H9 (cell line): ENCODE measurements around the gene PLD2. TPM values are rescaled to one million over a fixed set of nuclear protein-coding genes. Genes with fewer than 3 reads are reported as not detected.
A peak's percentile ranks its signal among the peaks of the same experiment; 100 is the strongest.

Source experiments
- DNase-seq: peaks from one replicate; pipeline ENCODE4 v3.0.0-alpha.2; 2017
- H2AFZ ChIP-seq: one replicate; pipeline ENCODE4 v1.6.1; 2013; ENCODE audit warnings: mild to moderate bottlenecking, low read length, control low read depth, moderate library complexity
- H2AK5ac ChIP-seq: 2 replicates; pipeline ENCODE4 v1.6.1; 2013; ENCODE audit warnings: low read length, control low read depth, mixed read lengths; ENCODE audit not compliant: insufficient read length
- H2BK120ac ChIP-seq: one replicate; pipeline ENCODE4 v1.6.1; 2013; ENCODE audit warnings: low read depth, mild to moderate bottlenecking, low read length, control low read depth, inconsistent platforms; ENCODE audit not compliant: poor library complexity, severe bottlenecking
- H2BK12ac ChIP-seq: 2 replicates; pipeline ENCODE4 v1.6.1; 2013; ENCODE audit warnings: low read length, control low read depth, mixed read lengths, low read depth; ENCODE audit not compliant: insufficient read length
- H2BK15ac ChIP-seq: 2 replicates; pipeline ENCODE4 v1.6.1; 2013; ENCODE audit warnings: low read depth, low read length, control low read depth
- H2BK20ac ChIP-seq: one replicate; pipeline ENCODE4 v1.6.1; 2013; ENCODE audit warnings: low read depth, mild to moderate bottlenecking, low read length, control low read depth, inconsistent platforms; ENCODE audit not compliant: poor library complexity, severe bottlenecking
- H2BK5ac ChIP-seq: 2 replicates; pipeline ENCODE4 v1.6.1; 2013; ENCODE audit warnings: low read length, control low read depth, mixed read lengths; ENCODE audit not compliant: insufficient read length
- H3K14ac ChIP-seq: 2 replicates; pipeline ENCODE4 v1.6.1; 2013; ENCODE audit warnings: low read length, control low read depth; ENCODE audit not compliant: insufficient read depth
- H3K18ac ChIP-seq: 2 replicates; pipeline ENCODE4 v1.6.1; 2013; ENCODE audit warnings: low read depth, mild to moderate bottlenecking, mixed read lengths, low read length, control low read depth; ENCODE audit not compliant: insufficient read length
- H3K23ac ChIP-seq: 2 replicates; pipeline ENCODE4 v1.6.1; 2013; ENCODE audit warnings: low read length, control low read depth, mixed read lengths, low read depth; ENCODE audit not compliant: insufficient read length
- H3K23me2 ChIP-seq: 2 replicates; pipeline ENCODE4 v1.6.1; 2013; ENCODE audit warnings: low read depth, mild to moderate bottlenecking, mixed read lengths, low read length, control low read depth; ENCODE audit not compliant: insufficient read length, poor library complexity, severe bottlenecking
- H3K27ac ChIP-seq: 2 replicates; pipeline ENCODE4 v1.5.1; 2013; ENCODE audit warnings: low read length, control low read depth, mixed read lengths, low read depth; ENCODE audit not compliant: insufficient read length
- H3K27me3 ChIP-seq: 2 replicates; pipeline ENCODE4 v1.6.1; 2013; ENCODE audit warnings: low read length, control low read depth, inconsistent platforms; ENCODE audit not compliant: insufficient read depth
- H3K4ac ChIP-seq: 2 replicates; pipeline ENCODE4 v1.6.1; 2013; ENCODE audit warnings: low read depth, mild to moderate bottlenecking, control low read depth, inconsistent platforms, low read length, moderate library complexity
- H3K4me1 ChIP-seq: 2 replicates; pipeline ENCODE4 v1.6.1; 2013; ENCODE audit warnings: low read length, control low read depth, inconsistent platforms; ENCODE audit not compliant: insufficient read depth
- H3K4me2 ChIP-seq: 2 replicates; pipeline ENCODE4 v1.6.1; 2013; ENCODE audit warnings: low read length, control low read depth, mixed read lengths; ENCODE audit not compliant: insufficient read length, insufficient read depth
- H3K56ac ChIP-seq: 2 replicates; pipeline ENCODE4 v1.6.1; 2013; ENCODE audit warnings: low read depth, mild to moderate bottlenecking, mixed read lengths, low read length, control low read depth; ENCODE audit not compliant: insufficient read length
- H3K79me1 ChIP-seq: 2 replicates; pipeline ENCODE4 v1.6.1; 2013; ENCODE audit warnings: low read depth, mild to moderate bottlenecking, moderate library complexity, low read length, control low read depth, inconsistent platforms; ENCODE audit not compliant: insufficient read depth, poor library complexity, severe bottlenecking
- H3K79me2 ChIP-seq: 2 replicates; pipeline ENCODE4 v1.6.1; 2013; ENCODE audit warnings: low read length, control low read depth, inconsistent platforms; ENCODE audit not compliant: insufficient read depth
- H3K9ac ChIP-seq: 2 replicates; pipeline ENCODE4 v1.6.1; 2013; ENCODE audit warnings: low read length, control low read depth, mixed read lengths; ENCODE audit not compliant: insufficient read length; ENCODE audit errors: extremely low read depth
- H3K9me3 ChIP-seq: one replicate; pipeline ENCODE4 v1.6.1; 2013; ENCODE audit warnings: low read depth, low read length, inconsistent platforms; ENCODE audit not compliant: control insufficient read depth
- H3T11ph ChIP-seq: one replicate; pipeline ENCODE4 v1.6.1; 2013; ENCODE audit warnings: mild to moderate bottlenecking, low read length, control low read depth, inconsistent platforms
- H4K20me1 ChIP-seq: one replicate; pipeline ENCODE4 v1.6.1; 2013; ENCODE audit not compliant: control insufficient read depth, insufficient read length, insufficient read depth
- H4K5ac ChIP-seq: 2 replicates; pipeline ENCODE4 v1.6.1; 2013; ENCODE audit warnings: low read depth, mild to moderate bottlenecking, mixed read lengths, low read length, control low read depth; ENCODE audit not compliant: insufficient read length
- H4K8ac ChIP-seq: replicated peaks from 2 replicates; pipeline ENCODE4 v1.6.1; 2013; ENCODE audit warnings: low read length, control low read depth, mixed read lengths, low read depth; ENCODE audit not compliant: insufficient read length
- H4K91ac ChIP-seq: 2 replicates; pipeline ENCODE4 v1.6.1; 2013; ENCODE audit warnings: low read depth, mild to moderate bottlenecking, moderate library complexity, mixed read lengths, low read length, control low read depth; ENCODE audit not compliant: insufficient read length
- H3K27ac Mint-ChIP-seq, 3 experiments: 2 replicates in 2 of 3; 3 replicates in 1 of 3; pipeline ENCODE4 v1.8.0; 2020 to 2021; ENCODE audit warnings: mixed read lengths in 3 of 3, mild to moderate bottlenecking in 1 of 3, moderate library complexity in 1 of 3
- H3K27me3 Mint-ChIP-seq: 2 replicates; pipeline ENCODE4 v1.8.0; 2021; ENCODE audit warnings: low read depth, mild to moderate bottlenecking, moderate library complexity, mixed read lengths
- H3K36me3 Mint-ChIP-seq, 3 experiments: 2 replicates in 2 of 3; 3 replicates in 1 of 3; pipeline ENCODE4 v1.8.0; 2020 to 2021; ENCODE audit warnings: low read depth in 3 of 3, mixed read lengths in 3 of 3; ENCODE audit not compliant: insufficient read depth in 1 of 3
- H3K4me1 Mint-ChIP-seq, 2 experiments: 2 replicates each; pipeline ENCODE4 v1.8.0; 2020; ENCODE audit warnings: mixed read lengths in 2 of 2
- H3K4me3 Mint-ChIP-seq, 2 experiments: 2 replicates in 1 of 2; 3 replicates in 1 of 2; pipeline ENCODE4 v1.8.0; 2020 to 2021; ENCODE audit warnings: mild to moderate bottlenecking in 2 of 2, mixed read lengths in 2 of 2, moderate library complexity in 1 of 2
- H3K9me3 Mint-ChIP-seq, 2 experiments: 2 replicates in 1 of 2; 3 replicates in 1 of 2; pipeline ENCODE4 v1.8.0; 2020; ENCODE audit warnings: mild to moderate bottlenecking in 2 of 2, mixed read lengths in 2 of 2, moderate library complexity in 1 of 2
- WGBS: extraction: QIAGEN DNeasy Blood & Tissue Kit; methylation state at CpG from one replicate; pipeline ENCODE4 v1.1.7; 2013; ENCODE audit warnings: missing lambda C conversion rate, low lambda C conversion rate, mixed read lengths; ENCODE audit not compliant: insufficient read length; ENCODE audit errors: extremely low coverage; 5-methylcytosine and 5-hydroxymethylcytosine counted together
- total RNA-seq: library from RNA; stranded (reverse); gene quantifications from 2 replicates; pipeline ENCODE4 v1.2.1, GENCODE V29; 2021
- TF ChIP-seq, protein P1 (sequence below): fragments of 200-600 bp; sonication (generic); conservative IDR thresholded peaks from 3 replicates; pipeline ENCODE4 v1.8.0; 2021; ENCODE audit warnings: antibody characterized with exemption, mild to moderate bottlenecking

PLD2 gene
- total RNA-seq, 1 experiment from 2014 or later: 63.3 TPM

DNA sequence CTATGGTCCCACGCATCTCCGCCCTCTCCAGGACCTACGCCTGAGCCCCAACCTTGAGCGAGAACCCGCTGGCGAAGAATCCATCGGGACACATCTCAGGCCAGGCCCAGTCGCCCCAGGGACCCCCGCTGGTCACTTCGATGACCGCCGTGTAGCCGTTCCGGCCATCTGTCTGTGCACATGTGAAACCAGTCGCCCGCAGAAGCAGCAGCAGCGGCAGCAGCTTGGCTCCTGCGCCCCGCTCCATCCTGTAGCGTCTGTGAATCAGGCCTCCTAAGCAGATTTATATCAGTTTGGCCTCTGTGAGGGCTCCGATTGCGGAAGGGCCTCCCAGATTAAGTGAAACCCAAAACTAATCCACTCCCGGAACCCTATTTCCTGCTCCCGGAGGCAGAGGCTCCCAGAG, 20.8 kb upstream of the PLD2 start, which contains the start of gene VMO1:
TSS of gene VMO1 (minus strand) at position 259 of the 406 bp plus-strand sequence. CDS start at position 247, 12 bp downstream.
- Histone ChIP-seq H2BK5ac (no peak within 1 kb of the TSS), H3T11ph (no peak within 1 kb of the TSS), H3K9me3 (no peaks in the 10 kb centered on the region), H2BK120ac (no peak within 1 kb of the TSS), H3K23me2 (peaks cover 17% of the 10 kb centered on the region), H3K4ac (no peak within 1 kb of the TSS), H3K14ac (no peak within 1 kb of the TSS; the same call in 1 of the 2 replicates), H2AFZ (no peak within 1 kb of the TSS), H3K79me1 (no peaks in the 10 kb centered on the region), H4K8ac (no peak within 1 kb of the TSS), H2AK5ac (no peak within 1 kb of the TSS), H3K9ac (no peak within 1 kb of the TSS), H3K27me3 (peaks cover 51% of the 10 kb centered on the region), H3K79me2 (no peaks in the 10 kb centered on the region), H4K20me1 (peaks cover 3% of the 10 kb centered on the region), H3K18ac (peak within 1 kb of the TSS; percentile 11), H4K5ac (no peak within 1 kb of the TSS), H4K91ac (no peak within 1 kb of the TSS), H3K23ac (no peak within 1 kb of the TSS), H2BK20ac (no peak within 1 kb of the TSS), H2BK15ac (no peak within 1 kb of the TSS), H2BK12ac (no peak within 1 kb of the TSS), H3K4me2 (peak within 1 kb of the TSS; percentile 11), H3K4me1 (peaks cover 2% of the 10 kb centered on the region; the same call in 1 of the 2 replicates), H3K56ac (no peak within 1 kb of the TSS), H3K27ac (no peak within 1 kb of the TSS)
- Mint-ChIP-seq H3K9me3 (no peaks in the 10 kb centered on the region; a peak in 1 of 5 replicates), H3K27me3 (peaks cover 84% of the 10 kb centered on the region), H3K4me1 (peaks cover 29 to 39% of the 10 kb centered on the region in 2 experiments), H3K27ac (peak within 1 kb of the TSS in 1 of 3 experiments; percentile 26; a peak in 1 of 7 replicates), H3K36me3 (no peaks in the 10 kb centered on the region; a peak in 1 of 7 replicates), H3K4me3 (peak within 1 kb of the TSS in 1 of 2 experiments; percentile 42; a peak in 1 of 5 replicates)
- whole genome bisulfite sequencing: no CpG with 5 or more reads among the region's 24 CpGs
- peak; percentile 56 for DNase-seq
- TF ChIP-seq, protein P1, sequence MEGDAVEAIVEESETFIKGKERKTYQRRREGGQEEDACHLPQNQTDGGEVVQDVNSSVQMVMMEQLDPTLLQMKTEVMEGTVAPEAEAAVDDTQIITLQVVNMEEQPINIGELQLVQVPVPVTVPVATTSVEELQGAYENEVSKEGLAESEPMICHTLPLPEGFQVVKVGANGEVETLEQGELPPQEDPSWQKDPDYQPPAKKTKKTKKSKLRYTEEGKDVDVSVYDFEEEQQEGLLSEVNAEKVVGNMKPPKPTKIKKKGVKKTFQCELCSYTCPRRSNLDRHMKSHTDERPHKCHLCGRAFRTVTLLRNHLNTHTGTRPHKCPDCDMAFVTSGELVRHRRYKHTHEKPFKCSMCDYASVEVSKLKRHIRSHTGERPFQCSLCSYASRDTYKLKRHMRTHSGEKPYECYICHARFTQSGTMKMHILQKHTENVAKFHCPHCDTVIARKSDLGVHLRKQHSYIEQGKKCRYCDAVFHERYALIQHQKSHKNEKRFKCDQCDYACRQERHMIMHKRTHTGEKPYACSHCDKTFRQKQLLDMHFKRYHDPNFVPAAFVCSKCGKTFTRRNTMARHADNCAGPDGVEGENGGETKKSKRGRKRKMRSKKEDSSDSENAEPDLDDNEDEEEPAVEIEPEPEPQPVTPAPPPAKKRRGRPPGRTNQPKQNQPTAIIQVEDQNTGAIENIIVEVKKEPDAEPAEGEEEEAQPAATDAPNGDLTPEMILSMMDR: no peak
